ENCODE measurements around the gene GAGE10.

Gene GAGE10

DNA sequence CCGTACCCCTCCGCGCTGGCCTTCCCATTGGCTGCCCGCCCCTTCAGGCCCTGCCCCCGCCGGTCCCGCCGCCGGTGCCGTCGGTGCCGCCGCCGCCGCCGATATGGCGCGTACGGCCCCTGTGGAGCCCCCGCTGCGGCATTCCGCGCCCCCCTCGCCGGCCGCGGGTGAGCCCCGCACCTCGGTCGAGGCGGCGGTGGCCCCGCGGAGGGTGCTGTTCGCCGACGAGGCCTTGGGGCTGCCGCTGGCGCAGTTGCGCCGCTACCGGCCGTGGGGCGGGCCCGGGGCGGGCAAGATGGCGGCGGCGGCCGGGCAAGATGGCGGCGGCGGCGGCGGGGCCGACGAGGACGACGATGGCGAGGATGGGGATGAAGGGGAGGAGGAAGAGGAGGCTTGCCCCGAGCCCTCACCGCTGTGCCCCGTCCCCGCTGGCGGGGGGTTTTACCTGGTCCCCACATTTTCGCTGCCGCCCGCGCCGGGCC lies 33.6 kb upstream of the GAGE10 start, which contains the start of gene PPP1R3F:
Gene PPP1R3F, plus strand, starts transcription at position 27 of the 482 bp plus-strand sequence. Its CDS starts 77 bp downstream, at position 104.
- TF ChIP-seq, protein P1, sequence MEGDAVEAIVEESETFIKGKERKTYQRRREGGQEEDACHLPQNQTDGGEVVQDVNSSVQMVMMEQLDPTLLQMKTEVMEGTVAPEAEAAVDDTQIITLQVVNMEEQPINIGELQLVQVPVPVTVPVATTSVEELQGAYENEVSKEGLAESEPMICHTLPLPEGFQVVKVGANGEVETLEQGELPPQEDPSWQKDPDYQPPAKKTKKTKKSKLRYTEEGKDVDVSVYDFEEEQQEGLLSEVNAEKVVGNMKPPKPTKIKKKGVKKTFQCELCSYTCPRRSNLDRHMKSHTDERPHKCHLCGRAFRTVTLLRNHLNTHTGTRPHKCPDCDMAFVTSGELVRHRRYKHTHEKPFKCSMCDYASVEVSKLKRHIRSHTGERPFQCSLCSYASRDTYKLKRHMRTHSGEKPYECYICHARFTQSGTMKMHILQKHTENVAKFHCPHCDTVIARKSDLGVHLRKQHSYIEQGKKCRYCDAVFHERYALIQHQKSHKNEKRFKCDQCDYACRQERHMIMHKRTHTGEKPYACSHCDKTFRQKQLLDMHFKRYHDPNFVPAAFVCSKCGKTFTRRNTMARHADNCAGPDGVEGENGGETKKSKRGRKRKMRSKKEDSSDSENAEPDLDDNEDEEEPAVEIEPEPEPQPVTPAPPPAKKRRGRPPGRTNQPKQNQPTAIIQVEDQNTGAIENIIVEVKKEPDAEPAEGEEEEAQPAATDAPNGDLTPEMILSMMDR (conservative IDR thresholded peaks at IDR 0.05): no peak
- H3K27ac ChIP-seq: peak within 1 kb of the TSS; percentile 73

- TF ChIP-seq, protein P1 (conservative IDR thresholded peaks at IDR 0.05): no peak
- H3K27ac ChIP-seq: peak overlapping the region; percentile 73
Measured at GRCh38 chrX:49270249-49270921, 33.1 kb upstream of the GAGE10 start.

DNA sequence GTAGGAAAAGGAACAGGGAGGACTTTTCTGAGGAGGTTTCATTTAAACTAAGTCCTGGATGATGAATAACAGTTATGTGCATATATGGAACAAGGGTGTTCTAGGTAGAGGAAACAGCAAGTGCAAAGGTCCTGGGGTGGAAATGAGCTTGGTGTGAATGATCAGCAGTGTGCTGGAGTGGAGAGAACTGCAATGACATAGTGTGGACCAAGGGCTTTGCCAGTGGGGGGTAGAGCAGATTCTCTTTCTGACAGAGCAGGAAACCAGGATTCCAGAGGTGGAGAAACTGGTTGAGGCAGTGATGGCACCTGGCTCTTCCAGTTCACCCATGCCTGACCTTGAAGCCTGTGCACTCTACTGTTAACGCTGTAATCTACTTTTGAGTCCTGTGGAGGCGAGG lies 32.1 kb upstream of the GAGE10 start:
- TF ChIP-seq, protein P1 (conservative IDR thresholded peaks at IDR 0.05): no peak
- no peak overlapping the region for H3K27ac ChIP-seq

- TF ChIP-seq, protein P1 (conservative IDR thresholded peaks at IDR 0.05): no peak
- H3K27ac ChIP-seq: no peak overlapping the region
Measured at GRCh38 chrX:49272421-49272820, 31.0 kb upstream of the GAGE10 start.

GRCh38 chrX:49273181-49273727 lies 30.2 kb upstream of the GAGE10 start:
- H3K27ac ChIP-seq: no peak overlapping the region
- TF ChIP-seq, protein P1 (conservative IDR thresholded peaks at IDR 0.05): no peak

DNA sequence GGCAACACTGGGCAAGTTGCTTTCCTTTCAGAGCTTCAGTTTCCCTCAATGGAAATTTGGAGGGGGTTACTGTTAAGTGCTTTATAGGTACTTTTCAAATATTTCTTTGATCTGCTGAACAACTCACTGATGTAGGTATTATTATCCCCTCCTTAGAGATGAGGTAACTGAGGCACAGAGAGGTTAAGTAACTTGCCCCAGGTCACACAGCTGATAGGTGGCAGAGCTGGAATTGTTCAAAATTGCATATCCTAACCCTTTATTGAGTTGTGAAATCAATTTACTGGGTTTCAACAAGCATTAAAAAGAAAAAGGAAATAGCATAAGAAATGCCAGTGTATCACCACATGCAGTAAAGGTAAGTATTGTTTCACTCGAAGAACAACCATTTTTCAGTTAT lies 27.2 kb upstream of the GAGE10 start:
- TF ChIP-seq, protein P1 (conservative IDR thresholded peaks at IDR 0.05): no peak
- no peak overlapping the region for H3K27ac ChIP-seq

- TF ChIP-seq, protein P1 (conservative IDR thresholded peaks at IDR 0.05): no peak
- no peak overlapping the region for H3K27ac ChIP-seq
Measured at GRCh38 chrX:49276671-49277534, 26.5 kb upstream of the GAGE10 start.
